Left cardiac atrium (tissue), 4 donors: ENCODE measurements around the gene ZBTB8OS. TPM values are rescaled to one million over a fixed set of nuclear protein-coding genes. Genes with fewer than 3 reads are reported as not detected.
"Not testable (repeated sequence)": the region's sequence is repeated elsewhere in the genome, so short reads cannot be mapped to it uniquely, and the experiment has no call there.

ENCODE experiments used
- ATAC-seq, 2 donors: fragments of 200-7000 bp; cut with Tn5 transposase; one replicate each; pipeline ENCODE4 v1.9.1; 2020; ENCODE audit warnings: mild to moderate bottlenecking in 2 of 2, moderate library complexity in 2 of 2
- DNase-seq: peaks from one replicate; pipeline ENCODE4 v3.0.0-alpha.2; 2020
- intact Hi-C, 2 donors: fragments of 100-400 bp; cut with DNase I; formaldehyde crosslinking; loops; one replicate each; pipeline versions ENCODE4 v1.14.1 to v1.15.1; 2022 to 2023
- total RNA-seq, 2 donors: library from RNA; stranded (reverse); fragmentation: NEBNext Ultra II Directional; extraction: Animal tissue kit (Norgen Biotek cat#: 25700); gene quantifications; one replicate each; pipeline ENCODE4 v1.2.1, GENCODE V29; 2021
- donor health status: DM: no; HTN: yes; CAD: no.
- donor health status: DM: no; HTN: yes; CAD: no; lungs with severe emphysema.
- donor health status: DM: yes; HTN: yes; CAD: no.
- donor health status: Dilated cardiomyopathy.

ZBTB8OS gene
- total RNA-seq, 2 donors from 2014 or later: 26.2 to 32.7 TPM

- intact Hi-C loops: no loop called here
- no peak for ATAC-seq
- no peak for DNase-seq
Observed at GRCh38 chr1:32652244-32652962, 2.1 kb upstream of the ZBTB8OS start.

- intact Hi-C loops: no loop called here
- peak; percentile 14 to 25 for ATAC-seq
- DNase-seq: no peak
Observed at GRCh38 chr1:32651461-32652073, 1.2 kb upstream of the ZBTB8OS start.

- DNase-seq: peak; percentile 99
- intact Hi-C loops: no loop called here
- peak; percentile 97 to 98 for ATAC-seq
Observed at GRCh38 chr1:32650752-32651460, 556 bp upstream of the ZBTB8OS start, which contains the start of gene RBBP4. Gene RBBP4, plus strand, starts transcription at chr1:32651208. Its CDS starts 99 bp downstream, at chr1:32651307.

- ATAC-seq (no peak), DNase-seq (no peak)
- intact Hi-C loops: no loop called here
Observed at GRCh38 chr1:32647308-32648134, 2.8 kb downstream of the ZBTB8OS start.

GRCh38 chr1:32644426-32644825 lies 5.9 kb downstream of the ZBTB8OS start:
- intact Hi-C loops: no loop called here
- DNase-seq: no peak
- no peak for ATAC-seq

GRCh38 chr1:32642292-32642827 lies 8.0 kb downstream of the ZBTB8OS start:
- ATAC-seq, intact Hi-C loops, DNase-seq: not testable (repeated sequence)

- DNase-seq (no peak), ATAC-seq (no peak)
- intact Hi-C loops: no loop called here
Observed at GRCh38 chr1:32639489-32640075, 10.8 kb downstream of the ZBTB8OS start.

GRCh38 chr1:32636914-32637645 lies 13.3 kb downstream of the ZBTB8OS start:
- DNase-seq: no peak
- intact Hi-C loops: no loop called here
- ATAC-seq: no peak

GRCh38 chr1:32635508-32636277 lies 14.7 kb downstream of the ZBTB8OS start:
- ATAC-seq: no peak
- DNase-seq: no peak
- intact Hi-C loops: no loop called here

GRCh38 chr1:32632829-32633228 lies 17.5 kb downstream of the ZBTB8OS start:
- DNase-seq (no peak), ATAC-seq (no peak)
- intact Hi-C loops: no loop called here

- intact Hi-C loops, DNase-seq, ATAC-seq: not testable (repeated sequence)
Observed at GRCh38 chr1:32630173-32630572, 20.2 kb downstream of the ZBTB8OS start.

GRCh38 chr1:32627596-32628162 lies 22.7 kb downstream of the ZBTB8OS start:
- intact Hi-C loops: loop anchor here in 1 of 2 donors (10.0 kb wide), 1 partner anchor 173 kb away; no protein-coding TSS in a partner anchor
- no peak for ATAC-seq
- DNase-seq: no peak

- ATAC-seq (no peak), DNase-seq (no peak)
- intact Hi-C loops: loop anchor here in 1 of 2 donors (10.0 kb wide), 1 partner anchor 171 kb away; no protein-coding TSS in a partner anchor
Observed at GRCh38 chr1:32626176-32626575, 24.2 kb downstream of the ZBTB8OS start.

GRCh38 chr1:32623775-32624174 lies 26.6 kb downstream of the ZBTB8OS start:
- intact Hi-C loops: loop anchor here in 1 of 2 donors (10.0 kb wide), 1 partner anchor 169 kb away; no protein-coding TSS in a partner anchor
- ATAC-seq (no peak), DNase-seq (no peak)

GRCh38 chr1:32622806-32623681 lies 27.3 kb downstream of the ZBTB8OS start:
- intact Hi-C loops: loop anchor here in 1 of 2 donors (10.0 kb wide), 1 partner anchor 168 kb away; no protein-coding TSS in a partner anchor
- ATAC-seq (no peak), DNase-seq (no peak)

- intact Hi-C loops: loop anchor here in 1 of 2 donors (10.0 kb wide), 1 partner anchor 167 kb away; no protein-coding TSS in a partner anchor
- ATAC-seq (no peak), DNase-seq (no peak)
Observed at GRCh38 chr1:32622205-32622604, 28.1 kb downstream of the ZBTB8OS start.
